ENCODE measurements around the gene DCST1. TPM values are rescaled to one million over a fixed set of nuclear protein-coding genes. Genes with fewer than 3 reads are reported as not detected.

Gene DCST1
- total and polyA plus RNA-seq, 2 of the 8 experiments (the other 6 are each of a cell fraction or from before 2014, with no cell fraction given) = not detected

DNA sequence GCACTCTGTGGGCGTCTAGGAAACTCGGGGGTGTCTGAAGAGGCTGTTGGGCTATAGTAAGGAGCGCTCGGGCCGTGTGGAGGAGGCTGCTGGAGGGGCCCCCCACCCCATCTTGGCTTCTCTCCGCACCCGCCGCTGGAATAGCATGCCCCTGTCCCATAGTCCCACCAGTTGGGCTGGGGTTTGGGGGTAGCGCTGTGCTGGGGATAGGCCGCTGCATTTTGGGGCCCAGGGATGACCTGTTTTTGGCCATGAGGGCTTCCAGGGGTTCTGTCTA is 45.5 kb downstream of the DCST1 start:
- Histone ChIP-seq H3K9ac (replicated peaks in 1 of 4; ENCODE audit: extremely low read depth in 1 of 4, low read depth in 3 of 4, low read length in 3 of 4) (no peak overlapping the region), H3K4me1 (replicated peaks in 1 of 4; ENCODE audit: control insufficient read depth in 3 of 4, insufficient read depth in 4 of 4, low read length in 3 of 4) (peaks cover 0 to 36% (median 17%) of the 10 kb centered on the region in 4 experiments; a peak in 6 of 7 replicates), H3K27ac (ENCODE audit: low read depth, low read length) (no peak overlapping the region)

More for the DNA sequence above, 45.5 kb downstream of the DCST1 start:
- H3K9me3 ChIP-seq (ENCODE audit: insufficient read depth in 2 of 2, low read depth in 1 of 2, low read length in 1 of 2) = no peaks in the 10 kb centered on the region
- peaks cover 0 to 13% of the 10 kb centered on the region in 2 experiments for H4K20me1 ChIP-seq (replicated peaks in 1 of 2; ENCODE audit: control insufficient read depth in 1 of 2, insufficient read depth in 2 of 2, low read length in 2 of 2)
- TF ChIP-seq EP300 (IDR thresholded peaks at IDR 0.05; ENCODE audit: borderline replicate concordance in 1 of 2, low read depth in 2 of 2, low read length in 2 of 2) (no peak), PHF8 (conservative IDR thresholded peaks at IDR 0.05; ENCODE audit: low read depth, low read length) (0 out of 2 replicates have a peak, but pooled peaks have one; percentile 5)
- no peak overlapping the region for H3K23ac ChIP-seq (ENCODE audit: insufficient read length)
- H3K56ac ChIP-seq (replicated peaks; ENCODE audit: insufficient read length, low read depth, low read length) = no peak overlapping the region
- no peak overlapping the region for H3K14ac ChIP-seq (ENCODE audit: insufficient read length)
- POLR2A ChIA-PET (ENCODE audit: partially characterized antibody) = interaction anchor here (0.7 to 2.6 kb wide), 9 partner anchors 9 to 108 kb away, joined by 3 to 21 read pairs (median 4); partner anchors contain the start of genes ADAM15, EFNA4 and SHC1
- H3K36me3 ChIP-seq (ENCODE audit: control insufficient read depth in 2 of 4, insufficient read depth in 4 of 4, low read length in 3 of 4) = no peaks in the 10 kb centered on the region
- H2BK20ac ChIP-seq (ENCODE audit: low read length) = no peak overlapping the region
- no peaks in the 10 kb centered on the region for H3K79me1 ChIP-seq (ENCODE audit: low read depth, low read length)
- H4K91ac ChIP-seq (replicated peaks; ENCODE audit: insufficient read length, low read length) = no peak overlapping the region
- H4K5ac ChIP-seq (ENCODE audit: insufficient read length, low read depth, low read length) = no peak overlapping the region
- H3K27me3 ChIP-seq (replicated peaks in 1 of 4; ENCODE audit: control insufficient read depth in 3 of 4, extremely low read depth in 1 of 4, insufficient read depth in 3 of 4, low read length in 3 of 4) = peaks cover 49 to 64% (median 61%) of the 10 kb centered on the region in 4 experiments
- H2BK12ac ChIP-seq (ENCODE audit: low read depth, low read length) = no peak overlapping the region
- H4K8ac ChIP-seq (ENCODE audit: extremely low read depth, insufficient read depth, low read length) = no peak overlapping the region
- no peak overlapping the region; the same call in 1 of the 2 replicates for H3K18ac ChIP-seq (ENCODE audit: extremely low read depth, low read length)
- H2AK5ac ChIP-seq (ENCODE audit: low read depth, low read length) = 0 out of 2 replicates have a peak overlapping the region, but pooled peaks have one; percentile 48
- H3K23me2 ChIP-seq (ENCODE audit: low read depth, low read length) = peaks cover 16% of the 10 kb centered on the region; the same call in 1 of the 2 replicates
- peak overlapping the region; percentile 57 to 77 (median 64) for H3K4me3 ChIP-seq (ENCODE audit: extremely low read depth in 1 of 4, insufficient read depth in 2 of 4, low read depth in 3 of 4, low read length in 4 of 4)
- H2BK120ac ChIP-seq (replicated peaks; ENCODE audit: low read depth, low read length) = no peak overlapping the region
- H2BK15ac ChIP-seq (ENCODE audit: low read length) = peak overlapping the region; percentile 46; the same call in 1 of the 2 replicates
- CTCF ChIA-PET (ENCODE audit: partially characterized antibody) = interaction anchor here (0.5 to 33.9 kb wide), 7 partner anchors 8 to 197 kb away, joined by 3 to 907 read pairs (median 6); partner anchors contain the start of genes ADAM15 and EFNA4
- H3K79me2 ChIP-seq (ENCODE audit: control insufficient read depth in 1 of 2, insufficient read depth in 2 of 2, low read length in 2 of 2) = no peaks in the 10 kb centered on the region
- H2AFZ ChIP-seq (ENCODE audit: low read length) = no peak overlapping the region
- H3K4ac ChIP-seq (replicated peaks; ENCODE audit: insufficient read length, low read depth, low read length) = no peak overlapping the region
- H2BK5ac ChIP-seq (ENCODE audit: low read depth, low read length) = no peak overlapping the region
- WGBS, 2 experiments (ENCODE audit: extremely low coverage in 1 of 2, insufficient coverage in 1 of 2, insufficient read length in 1 of 2, insufficient replicate concordance in 2 of 2, low coverage in 1 of 2, low lambda C conversion rate in 2 of 2, missing lambda C conversion rate in 1 of 2) = 4% methylated on average over 8 of the region's 10 CpGs; no CpG with 5 or more reads in 1 of the 2 experiments
- peak overlapping the region; percentile 93 to 95 for H3K4me2 ChIP-seq (ENCODE audit: insufficient read depth in 1 of 2, low read depth in 2 of 2, low read length in 2 of 2)
- DNase-seq (ENCODE audit: low read depth in 1 of 2, low spot score in 2 of 2) (no peak), FAIRE-seq (no peak)
